Measurements from ENCODE around the gene TMEM92. TPM values are rescaled to one million over a fixed set of nuclear protein-coding genes. Genes with fewer than 3 reads are reported as not detected.
"Not testable (repeated sequence)": the region's sequence is repeated elsewhere in the genome, so short reads cannot be mapped to it uniquely, and the experiment has no call there.

TMEM92 gene
- total RNA-seq, 2 experiments from 2014 or later: not detected

DNA sequence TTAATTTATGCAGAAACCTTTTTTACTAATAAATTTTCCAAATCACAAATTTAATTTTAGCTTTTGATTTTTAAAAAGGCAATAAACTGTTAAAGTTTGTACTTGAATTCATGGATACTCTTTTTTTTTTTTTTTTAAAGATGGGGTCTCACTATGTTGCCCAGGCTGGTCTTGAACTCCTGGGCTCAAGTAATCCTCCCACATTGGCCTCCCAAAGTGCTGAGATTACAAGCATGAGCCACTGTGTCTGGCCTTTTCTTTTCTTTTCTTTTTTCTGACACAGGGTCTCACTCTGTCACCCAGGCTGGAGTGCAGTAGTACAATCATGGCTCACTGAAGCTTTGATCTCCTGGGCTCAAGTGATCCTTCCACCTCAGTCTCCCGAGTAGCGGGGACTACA lies 42.4 kb downstream of the TMEM92 start:
- peaks cover 14% of the 10 kb centered on the region for H3K27me3 Mint-ChIP-seq
- H3K36me3 Mint-ChIP-seq (ENCODE audit: low read depth); H3K9me3 Mint-ChIP-seq; H3K27ac Mint-ChIP-seq; POLR2A ChIA-PET; DNase-seq; H3K4me1 Mint-ChIP-seq; H3K4me3 Mint-ChIP-seq: not testable (repeated sequence)
- CTCF ChIA-PET: interaction anchor here (0.6 to 1.6 kb wide), 6 partner anchors 8 to 1263 kb away, joined by 3 to 5 read pairs (median 4); no protein-coding TSS in a partner anchor

DNA sequence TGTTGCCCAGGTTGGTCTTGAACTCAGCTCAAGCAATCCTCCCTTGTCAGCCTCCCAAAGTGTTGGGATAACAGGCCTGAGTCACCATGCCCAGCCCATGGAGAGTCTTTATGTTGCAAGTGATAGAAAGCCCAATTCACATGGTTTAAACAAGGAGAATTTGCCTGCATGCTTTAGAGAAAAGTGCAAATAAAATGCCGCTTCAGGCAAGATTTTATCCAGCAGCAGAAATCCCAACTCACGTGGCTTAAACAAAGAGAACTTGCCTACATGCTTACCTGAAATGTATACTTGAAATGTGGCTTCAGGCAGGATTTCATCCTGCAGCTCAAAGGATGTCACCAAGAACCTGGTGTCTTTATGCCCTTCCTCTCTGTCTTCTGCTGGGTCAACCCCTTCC lies 42.9 kb downstream of the TMEM92 start:
- DNase-seq: no peak
- Mint-ChIP-seq H3K4me3 (no peak overlapping the region), H3K9me3 (no peaks in the 10 kb centered on the region), H3K36me3 (ENCODE audit: low read depth) (no peaks in the 10 kb centered on the region), H3K4me1 (no peaks in the 10 kb centered on the region), H3K27me3 (peaks cover 13% of the 10 kb centered on the region), H3K27ac (no peak overlapping the region)
- POLR2A ChIA-PET: no interaction called here
- CTCF ChIA-PET: interaction anchor here (1.0 to 2.0 kb wide), 5 partner anchors 8 to 223 kb away, joined by 4 to 5 read pairs (median 4); no protein-coding TSS in a partner anchor

DNA sequence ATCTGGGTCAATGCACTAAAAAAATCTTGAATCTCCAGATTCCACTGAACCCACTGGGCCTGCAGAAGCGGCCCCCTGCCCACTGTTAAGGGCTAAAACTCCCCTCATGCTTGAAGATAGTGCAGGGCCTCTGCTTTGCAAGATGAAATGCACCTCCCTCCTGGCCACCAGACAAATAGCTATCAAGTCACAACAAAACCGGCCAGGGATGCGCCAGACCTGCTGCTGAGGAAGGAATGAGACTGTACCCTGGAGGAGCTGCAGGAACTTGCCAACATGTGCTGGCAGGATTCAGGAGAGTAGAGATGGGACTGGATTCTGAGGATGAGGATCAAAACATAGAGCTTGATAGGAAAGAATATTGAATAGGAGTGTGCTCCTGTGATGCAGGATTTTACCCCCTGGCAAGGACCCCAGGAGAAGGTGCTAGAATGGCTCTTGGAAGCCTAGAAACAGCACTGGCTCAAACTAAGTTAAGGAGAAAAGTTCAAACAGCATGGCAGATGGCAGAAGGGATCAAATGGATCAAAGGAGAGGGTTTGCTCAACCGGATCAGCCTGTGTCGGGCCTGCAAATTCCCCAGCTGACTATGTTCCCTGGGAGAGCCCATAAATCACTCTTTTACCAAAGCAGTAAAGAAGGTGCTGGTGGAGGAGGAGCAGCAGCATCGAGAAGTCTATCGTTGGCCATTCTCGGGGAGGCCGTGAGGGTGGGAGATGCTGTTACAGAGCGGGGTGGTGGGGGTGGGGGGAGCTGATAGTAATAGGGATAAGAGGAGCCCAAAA lies 44.4 kb downstream of the TMEM92 start:
- Mint-ChIP-seq H3K36me3 (ENCODE audit: low read depth) (no peaks in the 10 kb centered on the region), H3K9me3 (no peaks in the 10 kb centered on the region), H3K4me3 (no peak overlapping the region), H3K4me1 (no peaks in the 10 kb centered on the region), H3K27me3 (peaks cover 9% of the 10 kb centered on the region), H3K27ac (no peak overlapping the region)
- POLR2A ChIA-PET: no interaction called here
- CTCF ChIA-PET: interaction anchor here (0.8 to 2.0 kb wide), 3 partner anchors 11 to 224 kb away, joined by 3 to 5 read pairs (median 4); no protein-coding TSS in a partner anchor
- no peak for DNase-seq

DNA sequence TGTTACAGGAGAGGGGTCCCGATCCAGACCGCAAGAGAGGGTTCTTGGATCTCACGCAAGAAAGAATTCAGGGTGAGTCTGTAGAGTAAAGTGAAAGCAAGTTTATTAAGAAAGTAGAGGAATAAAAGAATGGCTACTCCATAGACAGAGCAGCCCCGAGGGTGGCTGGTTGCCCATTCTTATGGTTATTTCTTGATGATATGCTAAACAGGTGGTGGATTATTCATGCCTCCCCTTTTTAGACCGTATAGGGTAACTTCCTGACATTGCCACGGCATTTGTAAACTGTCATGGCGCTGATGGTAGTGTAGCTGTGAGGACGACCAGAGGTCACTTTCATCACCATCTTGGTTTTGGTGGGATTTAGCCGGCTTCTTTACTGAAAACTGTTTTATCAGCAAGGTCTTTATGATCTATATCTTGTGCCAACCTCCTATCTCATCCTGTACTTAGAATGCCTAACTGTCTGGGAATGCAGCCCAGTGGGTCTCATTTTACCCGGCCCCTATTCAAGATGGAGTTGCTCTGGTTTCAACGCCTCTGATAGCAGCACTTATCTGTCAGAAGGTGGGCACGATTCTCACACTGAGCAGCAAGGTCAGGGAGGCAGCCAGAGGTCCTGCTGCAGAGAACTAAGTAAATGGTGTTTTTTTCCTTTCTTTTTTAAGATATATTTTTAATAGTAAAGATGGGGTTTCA lies 45.2 kb downstream of the TMEM92 start:
- H3K36me3 Mint-ChIP-seq (ENCODE audit: low read depth): no peaks in the 10 kb centered on the region
- DNase-seq: no peak
- peaks cover 3% of the 10 kb centered on the region for H3K27me3 Mint-ChIP-seq
- POLR2A ChIA-PET: interaction anchor here (0.6 kb wide), 1 partner anchor 18 kb away, joined by 3 read pairs; no protein-coding TSS in a partner anchor
- H3K4me3 Mint-ChIP-seq: no peak overlapping the region
- H3K4me1 Mint-ChIP-seq: no peaks in the 10 kb centered on the region
- CTCF ChIA-PET: interaction anchor here (0.8 to 2.0 kb wide), 3 partner anchors 10 to 225 kb away, joined by 3 to 5 read pairs (median 3); no protein-coding TSS in a partner anchor
- no peak overlapping the region for H3K27ac Mint-ChIP-seq
- H3K9me3 Mint-ChIP-seq: no peaks in the 10 kb centered on the region

DNA sequence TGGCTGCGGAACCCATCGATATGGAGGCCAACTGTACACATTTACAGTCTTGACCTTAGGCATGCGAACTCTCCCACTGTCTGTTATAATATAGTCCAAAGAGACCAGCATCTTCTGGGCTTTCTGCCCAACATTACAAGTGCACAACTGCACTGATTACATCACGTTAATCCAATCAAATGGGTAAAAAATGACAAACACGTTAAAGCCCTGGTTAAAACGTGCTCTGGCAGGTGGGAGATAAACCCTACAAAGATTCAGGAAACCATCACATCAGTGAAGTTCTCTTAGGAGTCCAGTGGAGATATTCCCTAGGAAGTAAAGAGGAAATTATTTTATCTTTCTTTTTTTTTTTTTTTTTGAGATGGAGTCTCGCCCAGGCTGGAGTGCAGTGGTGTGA lies 48.0 kb downstream of the TMEM92 start:
- POLR2A ChIA-PET: no interaction called here

DNA sequence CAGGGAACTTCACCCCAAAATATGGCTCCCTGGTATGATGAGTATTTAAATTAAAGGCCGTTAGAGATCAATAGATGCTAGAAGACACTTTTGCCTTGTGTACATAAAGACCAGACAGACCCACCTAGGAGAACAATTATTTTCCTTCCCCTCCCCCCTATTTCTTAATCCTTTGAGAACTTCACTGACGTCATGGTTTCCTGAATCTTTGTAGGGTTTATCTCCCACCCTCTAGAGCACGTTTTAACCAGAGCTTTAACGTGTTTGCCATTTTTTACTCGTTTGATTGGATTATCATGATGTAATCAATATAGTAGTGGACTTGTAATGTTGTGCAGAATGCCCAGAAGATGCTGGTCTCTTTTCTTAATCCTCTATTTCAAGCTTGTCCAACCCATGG lies 48.8 kb downstream of the TMEM92 start:
- CTCF ChIA-PET: interaction anchor here (0.6 to 1.5 kb wide), 5 partner anchors 13 to 703 kb away, joined by 3 to 7 read pairs (median 4); no protein-coding TSS in a partner anchor
- H3K27ac Mint-ChIP-seq: no peak overlapping the region

More for the DNA sequence above, 48.0 kb downstream of the TMEM92 start:
- Mint-ChIP-seq H3K27ac (no peak overlapping the region), H3K4me3 (no peak overlapping the region), H3K36me3 (ENCODE audit: low read depth) (no peaks in the 10 kb centered on the region), H3K4me1 (no peaks in the 10 kb centered on the region), H3K27me3 (no peaks in the 10 kb centered on the region), H3K9me3 (no peaks in the 10 kb centered on the region)
- CTCF ChIA-PET: no interaction called here
- DNase-seq: no peak

DNA sequence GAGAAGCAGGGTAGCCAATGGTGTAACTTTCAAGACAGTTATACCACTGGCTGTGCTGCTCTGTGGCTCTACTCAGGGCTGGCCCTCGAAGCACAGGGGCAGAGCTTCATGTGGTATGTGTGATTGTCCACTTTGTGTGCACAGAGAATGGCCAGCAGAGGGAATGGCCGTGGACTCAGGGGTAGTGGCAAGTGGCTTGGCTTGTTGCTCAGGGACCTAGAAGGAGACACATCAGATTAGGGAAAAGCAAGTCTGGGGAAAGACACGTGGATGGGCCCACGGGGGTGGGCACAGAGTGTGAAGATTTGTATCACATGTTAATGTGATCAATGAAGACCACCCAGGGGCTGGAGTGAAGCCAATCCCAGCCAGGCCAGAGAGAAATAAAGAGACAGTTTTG lies 51.6 kb downstream of the TMEM92 start:
- H3K36me3 Mint-ChIP-seq (ENCODE audit: low read depth): no peaks in the 10 kb centered on the region
- no peaks in the 10 kb centered on the region for H3K4me1 Mint-ChIP-seq
- no peaks in the 10 kb centered on the region for H3K9me3 Mint-ChIP-seq
- no peak overlapping the region for H3K27ac Mint-ChIP-seq
- H3K27me3 Mint-ChIP-seq: no peaks in the 10 kb centered on the region
- ChIA-PET POLR2A (no interaction called here), CTCF (no interaction called here)
- no peak for DNase-seq
- no peak overlapping the region for H3K4me3 Mint-ChIP-seq

More for the DNA sequence above, 48.8 kb downstream of the TMEM92 start:
- Mint-ChIP-seq H3K4me1 (no peaks in the 10 kb centered on the region), H3K27me3 (no peaks in the 10 kb centered on the region), H3K36me3 (ENCODE audit: low read depth) (no peaks in the 10 kb centered on the region), H3K9me3 (no peaks in the 10 kb centered on the region), H3K4me3 (no peak overlapping the region)
- POLR2A ChIA-PET: no interaction called here
- DNase-seq: no peak

DNA sequence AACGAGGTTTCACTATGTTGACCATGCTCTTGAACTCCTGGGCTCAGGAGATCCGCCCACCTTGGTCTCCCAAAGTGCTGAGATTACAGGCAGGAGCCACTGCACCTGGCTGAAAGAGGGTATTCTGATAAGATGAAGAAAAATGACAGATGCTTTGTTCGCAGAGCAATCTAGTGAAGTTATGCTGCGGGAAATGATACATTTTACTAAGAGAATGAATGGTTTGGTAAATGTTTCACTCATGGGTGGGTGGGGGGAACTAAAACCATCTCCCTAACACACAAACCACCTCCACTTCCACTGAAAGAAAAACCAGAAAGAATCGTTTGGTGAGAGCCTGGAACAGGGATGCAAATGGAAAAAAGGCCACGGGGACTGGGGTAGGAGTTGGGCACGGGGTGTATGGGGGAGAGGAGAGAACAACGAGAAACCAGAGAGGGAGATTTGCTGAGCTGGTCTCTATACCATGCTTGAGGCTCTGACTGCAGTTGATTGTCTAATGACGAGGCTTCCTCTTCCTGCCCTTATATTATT lies 52.6 kb downstream of the TMEM92 start:
- no peak overlapping the region for H3K27ac Mint-ChIP-seq
- H3K9me3 Mint-ChIP-seq: no peaks in the 10 kb centered on the region
- no peak overlapping the region for H3K4me3 Mint-ChIP-seq
- no peaks in the 10 kb centered on the region for H3K27me3 Mint-ChIP-seq
- H3K36me3 Mint-ChIP-seq (ENCODE audit: low read depth): no peaks in the 10 kb centered on the region
- DNase-seq: no peak
- ChIA-PET CTCF (interaction anchor here (1.3 kb wide), 1 partner anchor 10 kb away, joined by 3 read pairs; no protein-coding TSS in a partner anchor), POLR2A (no interaction called here)
- no peaks in the 10 kb centered on the region for H3K4me1 Mint-ChIP-seq

DNA sequence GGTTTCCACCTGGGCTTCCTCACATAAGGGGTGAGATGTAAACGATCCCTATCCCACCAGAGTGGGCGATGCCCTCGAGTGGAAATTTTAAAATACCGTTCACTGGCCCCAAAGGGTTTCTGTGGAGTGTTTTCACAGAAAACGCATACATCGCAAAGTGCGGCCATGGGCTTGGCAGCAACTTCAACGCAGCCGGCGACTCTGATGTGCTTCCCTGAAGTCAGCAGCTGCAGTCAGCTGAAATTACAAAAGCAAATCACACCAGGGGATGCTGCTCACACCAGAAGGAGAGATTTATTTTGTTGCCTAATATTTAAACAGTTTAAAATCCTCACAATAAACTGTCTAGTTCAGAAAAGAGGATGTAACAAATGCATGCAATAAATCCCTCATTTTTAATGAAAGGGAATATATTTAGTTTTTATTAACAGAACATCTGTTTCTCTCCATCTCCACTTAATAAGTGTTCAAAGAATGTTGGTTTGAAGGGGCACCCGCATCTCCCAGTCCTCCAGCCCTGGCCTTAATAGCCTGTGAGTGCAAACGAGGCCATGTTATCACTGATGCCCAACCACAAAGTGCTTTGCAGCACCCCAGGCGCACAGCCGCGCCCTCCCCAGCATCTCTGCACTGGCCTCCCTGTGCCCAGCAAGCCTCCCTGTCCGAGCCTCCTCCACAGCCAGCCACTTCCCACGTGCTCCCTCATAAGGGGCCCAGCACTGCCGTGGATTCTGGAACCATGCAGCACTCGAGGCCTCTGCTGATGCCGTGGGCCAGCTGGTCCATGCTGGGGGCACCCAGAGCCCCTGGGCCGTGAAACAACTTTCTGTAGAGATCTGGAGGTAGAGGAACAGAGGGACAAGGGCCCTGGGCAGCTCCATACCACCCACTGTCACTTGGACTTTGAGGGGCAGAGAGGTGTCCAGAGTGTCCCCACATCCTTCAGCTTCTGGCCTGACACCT lies 54.4 kb downstream of the TMEM92 start:
- H3K9me3 Mint-ChIP-seq: no peaks in the 10 kb centered on the region
- peaks cover 2% of the 10 kb centered on the region for H3K27me3 Mint-ChIP-seq
- H3K4me1 Mint-ChIP-seq: peaks cover 3% of the 10 kb centered on the region
- H3K36me3 Mint-ChIP-seq (ENCODE audit: low read depth): no peaks in the 10 kb centered on the region
- no peak overlapping the region for H3K4me3 Mint-ChIP-seq
- no peak for DNase-seq
- no peak overlapping the region for H3K27ac Mint-ChIP-seq
- POLR2A ChIA-PET: no interaction called here
- CTCF ChIA-PET: interaction anchor here (1.2 to 2.3 kb wide), 2 partner anchors 13 to 128 kb away, joined by 3 to 8 read pairs; no protein-coding TSS in a partner anchor

DNA sequence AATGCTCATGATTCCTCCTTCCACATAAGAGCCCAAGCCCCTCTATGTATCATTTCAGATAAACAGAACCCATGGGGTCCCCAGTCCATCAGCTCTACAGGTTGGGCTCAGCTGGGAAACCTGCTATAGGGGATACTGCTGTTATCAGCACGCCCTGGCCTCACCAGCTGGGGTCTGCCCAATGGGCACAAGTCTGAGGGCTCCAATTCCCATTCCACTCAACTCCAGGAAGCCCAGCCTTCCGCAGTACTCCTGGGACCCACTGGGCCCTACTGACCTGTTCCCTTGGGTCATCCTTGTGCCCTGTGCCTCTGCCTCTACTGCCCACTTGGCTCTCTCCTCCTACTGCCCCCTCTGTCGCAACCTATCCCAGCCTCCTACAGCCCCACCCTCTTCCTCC lies 55.5 kb downstream of the TMEM92 start:
- Mint-ChIP-seq H3K36me3 (ENCODE audit: low read depth) (no peaks in the 10 kb centered on the region), H3K27ac (no peak overlapping the region), H3K27me3 (peaks cover 2% of the 10 kb centered on the region), H3K4me1 (peaks cover 8% of the 10 kb centered on the region), H3K9me3 (no peaks in the 10 kb centered on the region), H3K4me3 (no peak overlapping the region)
- DNase-seq: no peak
- ChIA-PET POLR2A (no interaction called here), CTCF (interaction anchor here (0.9 to 2.3 kb wide), 3 partner anchors 11 to 130 kb away, joined by 3 to 8 read pairs (median 3); no protein-coding TSS in a partner anchor)

DNA sequence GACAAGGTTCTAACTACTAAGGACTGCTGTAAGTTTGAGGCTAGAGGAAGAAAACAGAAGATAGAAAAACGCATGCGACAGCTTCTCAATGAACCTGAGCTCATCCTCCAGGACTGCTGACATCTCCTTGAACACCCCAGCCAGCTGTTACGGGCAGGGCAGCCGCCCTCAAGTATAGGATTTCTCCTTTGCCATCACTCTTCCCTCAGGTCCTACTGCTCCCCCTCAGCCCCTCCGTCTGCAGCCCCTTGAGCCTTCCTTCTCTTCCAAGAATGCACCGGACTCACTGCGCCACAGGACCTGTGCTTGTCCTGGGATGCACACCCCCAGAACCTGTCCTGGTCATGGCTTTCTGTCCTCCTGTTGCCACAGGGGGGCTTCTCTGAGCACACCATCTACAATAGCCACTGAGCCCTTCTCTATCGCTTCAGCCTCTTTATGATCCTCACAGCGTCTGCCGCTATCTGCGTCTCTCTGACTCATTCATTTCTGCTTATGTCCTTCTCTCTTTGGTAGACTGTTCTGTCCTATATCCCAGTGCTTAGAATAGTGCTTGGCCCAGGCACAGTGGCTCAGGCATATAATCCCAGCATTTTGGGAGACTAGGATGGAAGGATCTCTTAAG lies 56.0 kb downstream of the TMEM92 start:
- Mint-ChIP-seq H3K4me3 (no peak overlapping the region), H3K36me3 (ENCODE audit: low read depth) (no peaks in the 10 kb centered on the region), H3K9me3 (no peaks in the 10 kb centered on the region), H3K4me1 (peaks cover 8% of the 10 kb centered on the region), H3K27me3 (peaks cover 2% of the 10 kb centered on the region), H3K27ac (no peak overlapping the region)
- DNase-seq: no peak
- ChIA-PET CTCF (interaction anchor here (0.9 to 2.3 kb wide), 2 partner anchors 12 to 130 kb away, joined by 3 to 8 read pairs; no protein-coding TSS in a partner anchor), POLR2A (no interaction called here)

Measured in activated CD4-positive, alpha-beta T cell treated with anti-CD3 and anti-CD28 coated beads, Interleukin-2, amount 10 ng/mL, durations not matched to agents 7 days and 5 days (primary cell).